ENCODE data around the gene TNNI3.

DNA sequence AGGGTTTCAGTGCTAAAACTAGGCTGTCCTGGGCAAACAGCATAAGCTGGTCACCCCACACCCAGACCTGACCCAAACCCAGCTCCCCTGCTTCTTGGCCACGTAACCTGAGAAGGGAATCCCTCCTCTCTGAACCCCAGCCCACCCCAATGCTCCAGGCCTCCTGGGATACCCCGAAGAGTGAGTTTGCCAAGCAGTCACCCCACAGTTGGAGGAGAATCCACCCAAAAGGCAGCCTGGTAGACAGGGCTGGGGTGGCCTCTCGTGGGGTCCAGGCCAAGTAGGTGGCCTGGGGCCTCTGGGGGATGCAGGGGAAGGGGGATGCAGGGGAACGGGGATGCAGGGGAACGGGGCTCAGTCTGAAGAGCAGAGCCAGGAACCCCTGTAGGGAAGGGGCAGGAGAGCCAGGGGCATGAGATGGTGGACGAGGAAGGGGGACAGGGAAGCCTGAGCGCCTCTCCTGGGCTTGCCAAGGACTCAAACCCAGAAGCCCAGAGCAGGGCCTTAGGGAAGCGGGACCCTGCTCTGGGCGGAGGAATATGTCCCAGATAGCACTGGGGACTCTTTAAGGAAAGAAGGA, 42.9 kb downstream of the TNNI3 start:
- no peak for TF ChIP-seq POLR2A (IDR thresholded peaks at IDR 0.05; ENCODE audit: low read depth, low read length)
- TF ChIP-seq, protein P1, sequence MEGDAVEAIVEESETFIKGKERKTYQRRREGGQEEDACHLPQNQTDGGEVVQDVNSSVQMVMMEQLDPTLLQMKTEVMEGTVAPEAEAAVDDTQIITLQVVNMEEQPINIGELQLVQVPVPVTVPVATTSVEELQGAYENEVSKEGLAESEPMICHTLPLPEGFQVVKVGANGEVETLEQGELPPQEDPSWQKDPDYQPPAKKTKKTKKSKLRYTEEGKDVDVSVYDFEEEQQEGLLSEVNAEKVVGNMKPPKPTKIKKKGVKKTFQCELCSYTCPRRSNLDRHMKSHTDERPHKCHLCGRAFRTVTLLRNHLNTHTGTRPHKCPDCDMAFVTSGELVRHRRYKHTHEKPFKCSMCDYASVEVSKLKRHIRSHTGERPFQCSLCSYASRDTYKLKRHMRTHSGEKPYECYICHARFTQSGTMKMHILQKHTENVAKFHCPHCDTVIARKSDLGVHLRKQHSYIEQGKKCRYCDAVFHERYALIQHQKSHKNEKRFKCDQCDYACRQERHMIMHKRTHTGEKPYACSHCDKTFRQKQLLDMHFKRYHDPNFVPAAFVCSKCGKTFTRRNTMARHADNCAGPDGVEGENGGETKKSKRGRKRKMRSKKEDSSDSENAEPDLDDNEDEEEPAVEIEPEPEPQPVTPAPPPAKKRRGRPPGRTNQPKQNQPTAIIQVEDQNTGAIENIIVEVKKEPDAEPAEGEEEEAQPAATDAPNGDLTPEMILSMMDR (IDR thresholded peaks at IDR 0.05; ENCODE audit: extremely low read depth in 1 of 2, insufficient read depth in 1 of 2, low read depth in 1 of 2, low read length in 2 of 2) = no peak
